Measurements from ENCODE around the gene PDE4D. TPM values are rescaled to one million over a fixed set of nuclear protein-coding genes. Genes with fewer than 3 reads are reported as not detected.

PDE4D gene
- polyA plus RNA-seq, 1 donor (not counting 4 experiments of a cell fraction or from before 2014, with no cell fraction given), result 3.6 TPM

DNA sequence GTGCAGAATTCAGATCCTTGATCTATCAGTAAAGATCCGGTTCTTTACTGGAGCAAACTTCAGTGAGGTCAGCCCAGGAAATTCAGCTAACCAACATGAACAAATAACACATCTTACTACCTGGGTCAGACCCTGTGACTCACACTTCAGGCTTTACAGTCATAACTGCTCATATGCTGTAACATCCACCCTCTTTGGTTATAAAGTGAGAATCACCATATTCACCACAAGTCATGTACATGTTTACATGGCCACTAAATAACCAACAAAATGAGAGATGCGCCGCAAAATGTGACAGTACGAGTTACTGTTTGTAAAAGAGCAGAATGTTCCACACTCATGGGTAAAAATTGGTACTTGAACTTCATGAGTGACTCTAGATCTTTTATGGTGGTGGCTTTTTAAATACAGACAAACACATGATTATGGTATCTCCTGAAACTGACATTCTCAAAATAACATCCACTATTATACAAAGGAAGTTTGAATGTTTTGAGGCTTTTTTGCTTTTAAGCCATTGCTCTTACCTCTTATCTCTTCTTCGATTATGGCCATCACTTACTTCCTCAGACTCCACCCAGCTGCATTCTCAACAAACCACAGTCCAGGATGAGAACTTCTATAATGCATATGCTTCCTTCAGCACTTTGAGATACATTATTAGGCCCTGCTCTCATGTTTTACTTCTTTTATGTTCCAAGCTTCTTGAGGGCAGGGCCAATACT is 794.1 kb downstream of the PDE4D start:
- Histone ChIP-seq H2AFZ (ENCODE audit: control insufficient read depth, low read length) (no peak overlapping the region), H3K4me3 (ENCODE audit: control insufficient read depth in 2 of 3, extremely low read depth in 1 of 3, insufficient read depth in 2 of 3, low read depth in 1 of 3, low read length in 3 of 3) (no peak overlapping the region), H3K9ac (ENCODE audit: control insufficient read depth, extremely low read depth, insufficient read depth, low read length) (no peak overlapping the region), H3K9me3 (ENCODE audit: control insufficient read depth, low read depth, low read length) (no peaks in the 10 kb centered on the region), H4K20me1 (ENCODE audit: control insufficient read depth, extremely low read depth, insufficient read depth, low read length) (no peaks in the 10 kb centered on the region), H3K36me3 (ENCODE audit: control insufficient read depth in 2 of 2, extremely low read depth in 1 of 2, insufficient read depth in 2 of 2, low read length in 2 of 2) (no peaks in the 10 kb centered on the region), H3K27me3 (ENCODE audit: control insufficient read depth, extremely low read depth, insufficient read depth, low read length) (no peaks in the 10 kb centered on the region), H3K4me2 (ENCODE audit: control insufficient read depth, extremely low read depth, insufficient read depth, low read depth, low read length) (peak overlapping the region; percentile 46), H3K79me2 (ENCODE audit: control insufficient read depth, insufficient read depth, low read length) (no peaks in the 10 kb centered on the region), H3K4me1 (ENCODE audit: control insufficient read depth, extremely low read depth, insufficient read depth, low read length) (peaks cover 12% of the 10 kb centered on the region), H3K27ac (ENCODE audit: control insufficient read depth, insufficient read depth, low read length) (peak overlapping the region; percentile 19), H3K9me1 (ENCODE audit: control insufficient read depth, extremely low read depth, insufficient read depth, low read length) (no peaks in the 10 kb centered on the region)
- FAIRE-seq (peak; percentile 94), DNase-seq (ENCODE audit: low read depth, low spot score) (peak; percentile 35)
- dilution Hi-C loops (cut with MboI; ENCODE audit: extremely low pct_ligation_motif_present, low sequenced_read_pairs), result no loop called here
- TF ChIP-seq EZH2 (IDR thresholded peaks at IDR 0.05; ENCODE audit: low read length), result no peak
- TF ChIP-seq, protein P1, sequence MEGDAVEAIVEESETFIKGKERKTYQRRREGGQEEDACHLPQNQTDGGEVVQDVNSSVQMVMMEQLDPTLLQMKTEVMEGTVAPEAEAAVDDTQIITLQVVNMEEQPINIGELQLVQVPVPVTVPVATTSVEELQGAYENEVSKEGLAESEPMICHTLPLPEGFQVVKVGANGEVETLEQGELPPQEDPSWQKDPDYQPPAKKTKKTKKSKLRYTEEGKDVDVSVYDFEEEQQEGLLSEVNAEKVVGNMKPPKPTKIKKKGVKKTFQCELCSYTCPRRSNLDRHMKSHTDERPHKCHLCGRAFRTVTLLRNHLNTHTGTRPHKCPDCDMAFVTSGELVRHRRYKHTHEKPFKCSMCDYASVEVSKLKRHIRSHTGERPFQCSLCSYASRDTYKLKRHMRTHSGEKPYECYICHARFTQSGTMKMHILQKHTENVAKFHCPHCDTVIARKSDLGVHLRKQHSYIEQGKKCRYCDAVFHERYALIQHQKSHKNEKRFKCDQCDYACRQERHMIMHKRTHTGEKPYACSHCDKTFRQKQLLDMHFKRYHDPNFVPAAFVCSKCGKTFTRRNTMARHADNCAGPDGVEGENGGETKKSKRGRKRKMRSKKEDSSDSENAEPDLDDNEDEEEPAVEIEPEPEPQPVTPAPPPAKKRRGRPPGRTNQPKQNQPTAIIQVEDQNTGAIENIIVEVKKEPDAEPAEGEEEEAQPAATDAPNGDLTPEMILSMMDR (optimal IDR thresholded peaks at IDR 0.05 in 1 of 3, IDR thresholded peaks at IDR 0.05 in 1 of 3, conservative IDR thresholded peaks at IDR 0.05 in 1 of 3; ENCODE audit: extremely low read depth in 1 of 3, insufficient read depth in 2 of 3, low read length in 3 of 3), result no peak

DNA sequence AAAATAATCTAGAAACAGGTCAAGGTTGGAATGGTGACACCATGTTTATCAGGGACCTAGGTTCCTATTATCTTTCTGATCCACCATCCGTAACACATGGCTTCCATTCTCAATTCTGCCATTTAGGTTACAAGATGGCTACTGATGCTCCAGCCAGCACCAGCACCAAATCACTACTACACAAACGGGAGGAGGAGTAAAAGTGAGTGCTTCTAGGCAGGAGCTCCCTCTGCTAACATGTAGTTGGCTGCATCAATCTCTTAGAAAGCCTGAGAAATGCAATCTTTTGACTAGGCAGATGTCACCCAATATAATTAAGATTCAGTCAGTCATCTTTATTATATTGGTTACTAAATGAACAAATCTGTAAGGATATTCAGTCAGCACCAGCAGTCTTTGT is 794.8 kb downstream of the PDE4D start:
- Histone ChIP-seq H3K4me2 (ENCODE audit: control insufficient read depth, extremely low read depth, insufficient read depth, low read depth, low read length) (no peak overlapping the region), H3K36me3 (ENCODE audit: control insufficient read depth in 2 of 2, extremely low read depth in 1 of 2, insufficient read depth in 2 of 2, low read length in 2 of 2) (no peaks in the 10 kb centered on the region), H3K79me2 (ENCODE audit: control insufficient read depth, insufficient read depth, low read length) (no peaks in the 10 kb centered on the region), H4K20me1 (ENCODE audit: control insufficient read depth, extremely low read depth, insufficient read depth, low read length) (no peaks in the 10 kb centered on the region), H2AFZ (ENCODE audit: control insufficient read depth, low read length) (no peak overlapping the region), H3K9me3 (ENCODE audit: control insufficient read depth, low read depth, low read length) (no peaks in the 10 kb centered on the region), H3K27me3 (ENCODE audit: control insufficient read depth, extremely low read depth, insufficient read depth, low read length) (no peaks in the 10 kb centered on the region), H3K9me1 (ENCODE audit: control insufficient read depth, extremely low read depth, insufficient read depth, low read length) (no peaks in the 10 kb centered on the region), H3K4me3 (ENCODE audit: control insufficient read depth in 2 of 3, extremely low read depth in 1 of 3, insufficient read depth in 2 of 3, low read depth in 1 of 3, low read length in 3 of 3) (no peak overlapping the region), H3K27ac (ENCODE audit: control insufficient read depth, insufficient read depth, low read length) (no peak overlapping the region), H3K4me1 (ENCODE audit: control insufficient read depth, extremely low read depth, insufficient read depth, low read length) (peaks cover 13% of the 10 kb centered on the region), H3K9ac (ENCODE audit: control insufficient read depth, extremely low read depth, insufficient read depth, low read length) (no peak overlapping the region)
- no peak for DNase-seq (ENCODE audit: low read depth, low spot score)
- dilution Hi-C loops (cut with MboI; ENCODE audit: extremely low pct_ligation_motif_present, low sequenced_read_pairs), result no loop called here
- TF ChIP-seq EZH2 (IDR thresholded peaks at IDR 0.05; ENCODE audit: low read length), result no peak
- TF ChIP-seq, protein P1 (optimal IDR thresholded peaks at IDR 0.05 in 1 of 3, IDR thresholded peaks at IDR 0.05 in 1 of 3, conservative IDR thresholded peaks at IDR 0.05 in 1 of 3; ENCODE audit: extremely low read depth in 1 of 3, insufficient read depth in 2 of 3, low read length in 3 of 3), result no peak
- FAIRE-seq, result no peak
